ENCODE data around the gene GMPR2.

Gene GMPR2

GRCh38 chr14:24263848-24264247, 31.1 kb downstream of the GMPR2 start:
- Histone ChIP-seq H3K9me3 (ENCODE audit: low read depth, low read length) (no peaks in the 10 kb centered on the region), H3K4me3 (no peak overlapping the region), H3K9ac (ENCODE audit: insufficient read length) (no peak overlapping the region), H3K27ac (no peak overlapping the region), H3K36me3 (ENCODE audit: insufficient read depth, low read length) (no peaks in the 10 kb centered on the region)
- DNase-seq (ENCODE audit: low read depth, low spot score), result no peak
- no peak for TF ChIP-seq EZH2 (IDR thresholded peaks at IDR 0.05)

- no peak overlapping the region for H3K4me3 ChIP-seq
- no peaks in the 10 kb centered on the region for H3K36me3 ChIP-seq (ENCODE audit: insufficient read depth, low read length)
- DNase-seq (ENCODE audit: low read depth, low spot score), result no peak
- no peaks in the 10 kb centered on the region for H3K9me3 ChIP-seq (ENCODE audit: low read depth, low read length)
- no peak overlapping the region for H3K27ac ChIP-seq
- H3K9ac ChIP-seq (ENCODE audit: insufficient read length), result no peak overlapping the region
- TF ChIP-seq EZH2 (IDR thresholded peaks at IDR 0.05) (no peak), POLR2AphosphoS5 (IDR thresholded peaks at IDR 0.05; ENCODE audit: borderline replicate concordance, low read depth, low read length) (no peak), FOXP2 (optimal IDR thresholded peaks at IDR 0.05; ENCODE audit: control extremely low read depth, extremely low read length, insufficient read depth) (no peak)
Observed at GRCh38 chr14:24264298-24264697, 31.6 kb downstream of the GMPR2 start.

- no peaks in the 10 kb centered on the region for H3K36me3 ChIP-seq (ENCODE audit: insufficient read depth, low read length)
- no peaks in the 10 kb centered on the region for H3K9me3 ChIP-seq (ENCODE audit: low read depth, low read length)
- no peak overlapping the region for H3K9ac ChIP-seq (ENCODE audit: insufficient read length)
Observed at GRCh38 chr14:24266344-24267244, 33.9 kb downstream of the GMPR2 start.

GRCh38 chr14:24267516-24267915, 34.8 kb downstream of the GMPR2 start:
- no peak for DNase-seq (ENCODE audit: low read depth, low spot score)
- Histone ChIP-seq H3K36me3 (ENCODE audit: insufficient read depth, low read length) (no peaks in the 10 kb centered on the region), H3K4me3 (no peak overlapping the region), H3K9me3 (ENCODE audit: low read depth, low read length) (no peaks in the 10 kb centered on the region), H3K27ac (no peak overlapping the region), H3K9ac (ENCODE audit: insufficient read length) (no peak overlapping the region)
- TF ChIP-seq EZH2 (IDR thresholded peaks at IDR 0.05) (no peak), FOXP2 (optimal IDR thresholded peaks at IDR 0.05; ENCODE audit: control extremely low read depth, extremely low read length, insufficient read depth) (no peak), POLR2AphosphoS5 (IDR thresholded peaks at IDR 0.05; ENCODE audit: borderline replicate concordance, low read depth, low read length) (no peak)

More at GRCh38 chr14:24266344-24267244, 33.9 kb downstream of the GMPR2 start:
- TF ChIP-seq EZH2 (IDR thresholded peaks at IDR 0.05) (no peak), FOXP2 (optimal IDR thresholded peaks at IDR 0.05; ENCODE audit: control extremely low read depth, extremely low read length, insufficient read depth) (no peak), POLR2AphosphoS5 (IDR thresholded peaks at IDR 0.05; ENCODE audit: borderline replicate concordance, low read depth, low read length) (no peak)
- no peak overlapping the region for H3K27ac ChIP-seq
- no peak for DNase-seq (ENCODE audit: low read depth, low spot score)
- no peak overlapping the region for H3K4me3 ChIP-seq

- H3K4me3 ChIP-seq, result no peak overlapping the region
- TF ChIP-seq FOXP2 (optimal IDR thresholded peaks at IDR 0.05; ENCODE audit: control extremely low read depth, extremely low read length, insufficient read depth), result no peak
- TF ChIP-seq EZH2 (IDR thresholded peaks at IDR 0.05), result no peak
- TF ChIP-seq POLR2AphosphoS5 (IDR thresholded peaks at IDR 0.05; ENCODE audit: borderline replicate concordance, low read depth, low read length), result no peak
- no peaks in the 10 kb centered on the region for H3K9me3 ChIP-seq (ENCODE audit: low read depth, low read length)
Observed at GRCh38 chr14:24268225-24268624, 35.5 kb downstream of the GMPR2 start.

GRCh38 chr14:24269368-24269767, 36.6 kb downstream of the GMPR2 start:
- H3K36me3 ChIP-seq (ENCODE audit: insufficient read depth, low read length), result no peaks in the 10 kb centered on the region
- H3K4me3 ChIP-seq, result no peak overlapping the region
- no peak for DNase-seq (ENCODE audit: low read depth, low spot score)
- TF ChIP-seq POLR2AphosphoS5 (IDR thresholded peaks at IDR 0.05; ENCODE audit: borderline replicate concordance, low read depth, low read length), result no peak
- TF ChIP-seq EZH2 (IDR thresholded peaks at IDR 0.05), result no peak
- no peak for TF ChIP-seq FOXP2 (optimal IDR thresholded peaks at IDR 0.05; ENCODE audit: control extremely low read depth, extremely low read length, insufficient read depth)
- no peak overlapping the region for H3K27ac ChIP-seq
- no peaks in the 10 kb centered on the region for H3K9me3 ChIP-seq (ENCODE audit: low read depth, low read length)
- H3K9ac ChIP-seq (ENCODE audit: insufficient read length), result no peak overlapping the region

More at GRCh38 chr14:24268225-24268624, 35.5 kb downstream of the GMPR2 start:
- no peak overlapping the region for H3K9ac ChIP-seq (ENCODE audit: insufficient read length)
- H3K36me3 ChIP-seq (ENCODE audit: insufficient read depth, low read length), result no peaks in the 10 kb centered on the region
- H3K27ac ChIP-seq, result no peak overlapping the region
- no peak for DNase-seq (ENCODE audit: low read depth, low spot score)

- H3K4me3 ChIP-seq, result no peak overlapping the region
- H3K9me3 ChIP-seq (ENCODE audit: low read depth, low read length), result no peaks in the 10 kb centered on the region
- TF ChIP-seq POLR2AphosphoS5 (IDR thresholded peaks at IDR 0.05; ENCODE audit: borderline replicate concordance, low read depth, low read length), result no peak
- TF ChIP-seq EZH2 (IDR thresholded peaks at IDR 0.05), result no peak
- no peak for TF ChIP-seq FOXP2 (optimal IDR thresholded peaks at IDR 0.05; ENCODE audit: control extremely low read depth, extremely low read length, insufficient read depth)
- no peak overlapping the region for H3K9ac ChIP-seq (ENCODE audit: insufficient read length)
- no peak overlapping the region for H3K27ac ChIP-seq
- DNase-seq (ENCODE audit: low read depth, low spot score), result no peak
- no peaks in the 10 kb centered on the region for H3K36me3 ChIP-seq (ENCODE audit: insufficient read depth, low read length)
Observed at GRCh38 chr14:24269910-24270536, 37.3 kb downstream of the GMPR2 start.

- H3K4me3 ChIP-seq, result peak overlapping the region; percentile 91
- TF ChIP-seq EZH2 (IDR thresholded peaks at IDR 0.05), result no peak
- no peak for TF ChIP-seq FOXP2 (optimal IDR thresholded peaks at IDR 0.05; ENCODE audit: control extremely low read depth, extremely low read length, insufficient read depth)
- TF ChIP-seq POLR2AphosphoS5 (IDR thresholded peaks at IDR 0.05; ENCODE audit: borderline replicate concordance, low read depth, low read length), result no peak
- peak overlapping the region; percentile 94 for H3K27ac ChIP-seq
- H3K9ac ChIP-seq (ENCODE audit: insufficient read length), result peak overlapping the region; percentile 98
- no peak for DNase-seq (ENCODE audit: low read depth, low spot score)
- no peaks in the 10 kb centered on the region for H3K36me3 ChIP-seq (ENCODE audit: insufficient read depth, low read length)
- H3K9me3 ChIP-seq (ENCODE audit: low read depth, low read length), result no peaks in the 10 kb centered on the region
Observed at GRCh38 chr14:24270537-24271133, 37.9 kb downstream of the GMPR2 start.
